CD14-positive monocyte (primary cell): Measurements from ENCODE around the gene GPBP1L1. TPM values are rescaled to one million over a fixed set of nuclear protein-coding genes. Genes with fewer than 3 reads are reported as not detected.

Experiments used
- DNase-seq, 3 donors: peaks; one replicate each; pipeline ENCODE4 v3.0.0-alpha.2; 2011 to 2022
- H2AFZ ChIP-seq: 2 replicates; pipeline ENCODE4 v1.6.0; 2012; ENCODE audit warnings: mild to moderate bottlenecking, low read depth, low read length, inconsistent platforms; ENCODE audit not compliant: insufficient read depth, poor library complexity, severe bottlenecking
- H3K27ac ChIP-seq, 2 donors: 1 replicate in 1 of 2; 2 replicates in 1 of 2; pipeline ENCODE4 v1.5.1; 2012 to 2013; ENCODE audit warnings: low read length in 2 of 2, control low read depth in 1 of 2, inconsistent platforms in 1 of 2, low read depth in 1 of 2, mild to moderate bottlenecking in 1 of 2
- H3K27me3 ChIP-seq, 2 donors: one replicate each; pipeline versions ENCODE4 v1.6.0 to v1.6.1; 2011 to 2013; ENCODE audit warnings: low read length in 2 of 2; ENCODE audit not compliant: control insufficient read depth in 2 of 2, insufficient read depth in 2 of 2
- H3K36me3 ChIP-seq, 2 donors: replicated peaks in 1 of 2; 1 replicate in 1 of 2; 2 replicates in 1 of 2; pipeline versions ENCODE4 v1.5.1 to v1.6.1; 2012 to 2013; ENCODE audit warnings: low read length in 2 of 2, control low read depth in 1 of 2, inconsistent platforms in 1 of 2, mild to moderate bottlenecking in 1 of 2; ENCODE audit not compliant: insufficient read depth in 2 of 2, control insufficient read depth in 1 of 2
- H3K4me1 ChIP-seq, 2 donors: 1 replicate in 1 of 2; 2 replicates in 1 of 2; pipeline versions ENCODE4 v1.5.1 to v1.6.1; 2012 to 2013; ENCODE audit warnings: low read length in 2 of 2, control low read depth in 1 of 2, inconsistent platforms in 1 of 2, mild to moderate bottlenecking in 1 of 2, moderate library complexity in 1 of 2; ENCODE audit not compliant: insufficient read depth in 2 of 2, control insufficient read depth in 1 of 2
- H3K4me2 ChIP-seq: replicated peaks from 2 replicates; pipeline ENCODE3; 2012; ENCODE audit warnings: low read length, moderate library complexity, mild to moderate bottlenecking; ENCODE audit not compliant: poor library complexity, severe bottlenecking; ENCODE audit errors: extremely low read depth
- H3K4me3 ChIP-seq, 3 experiments: fragments of 200-600 bp in 1 of 3; sonication (generic) in 1 of 3; replicated peaks in 1 of 3; 1 replicate in 2 of 3; 2 replicates in 1 of 3; pipeline ENCODE4 v1.5.1; 2011 to 2013; ENCODE audit warnings: low read length in 3 of 3, mild to moderate bottlenecking in 3 of 3, control low read depth in 2 of 3, low read depth in 2 of 3, inconsistent platforms in 1 of 3, moderate library complexity in 1 of 3
- H3K79me2 ChIP-seq: 2 replicates; pipeline ENCODE4 v1.6.0; 2012; ENCODE audit warnings: mild to moderate bottlenecking, control low read depth, inconsistent platforms, low read length, moderate library complexity; ENCODE audit not compliant: insufficient read depth
- H3K9ac ChIP-seq: 2 replicates; pipeline ENCODE4 v1.6.0; 2017; ENCODE audit warnings: low read length, mild to moderate bottlenecking; ENCODE audit not compliant: insufficient read depth, poor library complexity, severe bottlenecking
- H3K9me3 ChIP-seq, 2 donors: replicated peaks in 1 of 2; 1 replicate in 1 of 2; 2 replicates in 1 of 2; pipeline versions ENCODE4 v1.5.1 to v1.6.1; 2012 to 2013; ENCODE audit warnings: low read length in 2 of 2, control low read depth in 1 of 2; ENCODE audit not compliant: control insufficient read depth in 1 of 2, insufficient read depth in 1 of 2
- H4K20me1 ChIP-seq: 2 replicates; pipeline ENCODE4 v1.6.0; 2012; ENCODE audit warnings: mild to moderate bottlenecking, low read length, control low read depth, moderate library complexity; ENCODE audit not compliant: insufficient read depth
- H3K27ac Mint-ChIP-seq, 7 donors: one replicate each; pipeline ENCODE4 v1.8.0; 2020; ENCODE audit warnings: mild to moderate bottlenecking in 7 of 7, mixed read lengths in 7 of 7, moderate library complexity in 6 of 7, inconsistent platforms in 2 of 7
- H3K27me3 Mint-ChIP-seq, 3 donors: one replicate each; pipeline ENCODE4 v1.8.0; 2021 to 2022; ENCODE audit warnings: low read depth in 3 of 3, mild to moderate bottlenecking in 3 of 3, mixed read lengths in 3 of 3, moderate library complexity in 3 of 3, inconsistent platforms in 1 of 3
- H3K36me3 Mint-ChIP-seq, 2 donors: one replicate each; pipeline ENCODE4 v1.8.0; 2020; ENCODE audit warnings: mixed read lengths in 2 of 2, inconsistent platforms in 1 of 2, mild to moderate bottlenecking in 1 of 2
- H3K4me1 Mint-ChIP-seq: one replicate; pipeline ENCODE4 v1.8.0; 2020; ENCODE audit warnings: mild to moderate bottlenecking, mixed read lengths
- H3K4me3 Mint-ChIP-seq, 2 donors: one replicate each; pipeline ENCODE4 v1.8.0; 2020; ENCODE audit warnings: mild to moderate bottlenecking in 2 of 2, mixed read lengths in 2 of 2, moderate library complexity in 1 of 2
- H3K9me3 Mint-ChIP-seq, 7 donors: one replicate each; pipeline ENCODE4 v1.8.0; 2020 to 2022; ENCODE audit warnings: mixed read lengths in 7 of 7, mild to moderate bottlenecking in 6 of 7, moderate library complexity in 6 of 7, inconsistent platforms in 2 of 7
- CTCF ChIP-seq: fragments of 200-600 bp; IDR thresholded peaks from one replicate; pipeline ENCODE4 v1.8.0; 2022; ENCODE audit warnings: antibody characterized with exemption, mild to moderate bottlenecking
- WGBS: methylation state at CpG from one replicate; pipeline ENCODE4 v1.1.5; 2013; ENCODE audit warnings: missing lambda C conversion rate; ENCODE audit not compliant: insufficient coverage; 5-methylcytosine and 5-hydroxymethylcytosine counted together
- intact Hi-C, 2 donors: fragments of 100-400 bp; cut with micrococcal nuclease; formaldehyde crosslinking; loops; one replicate each; pipeline versions ENCODE4 v1.15.0 to v1.15.1; 2023
- polyA plus RNA-seq, 3 donors: library from polyadenylated mRNA; depleted of rRNA in 1 of 3; unstranded in 2 of 3; stranded (reverse) in 1 of 3; fragments of 300-500 nt in 2 of 3; fragments of >200 nt in 1 of 3; fragmentation: Illumina TruSeq in 2 of 3; gene quantifications; 1 replicate in 2 of 3; 2 replicates in 1 of 3; pipeline ENCODE4 v1.2.3, GENCODE V29; 2012 to 2021

GPBP1L1 gene
- polyA plus RNA-seq, 3 donors: 71.6 to 93.3 (median 79.5) TPM

GRCh38 chr1:45643978-45644377 lies 42.4 kb downstream of the GPBP1L1 start:
- intact Hi-C loops: no loop called here

DNA sequence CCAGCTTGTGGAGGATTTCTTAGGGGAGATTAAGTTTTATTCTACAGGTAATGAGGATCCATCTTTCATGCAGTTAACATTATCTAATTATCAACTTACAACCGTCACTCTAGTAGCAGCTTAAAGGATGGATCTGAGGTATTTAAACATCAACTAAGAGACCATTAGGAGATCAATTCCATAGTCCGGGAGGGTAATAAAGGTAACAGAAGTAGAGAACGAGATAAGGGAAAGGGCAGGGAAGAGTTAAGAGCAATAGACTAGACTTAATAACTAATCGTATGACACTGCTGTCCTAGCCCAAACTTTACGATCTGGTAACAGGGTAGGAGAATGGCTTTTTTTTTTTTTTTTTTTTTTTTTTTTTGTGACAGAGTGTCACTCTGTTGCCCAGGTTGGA lies 43.0 kb downstream of the GPBP1L1 start:
- Histone ChIP-seq H3K4me3 (no peak overlapping the region), H3K4me2 (no peak overlapping the region), H4K20me1 (peaks cover 81% of the 10 kb centered on the region), H3K27me3 (no peaks in the 10 kb centered on the region), H3K9me3 (no peaks in the 10 kb centered on the region), H3K27ac (no peak overlapping the region), H3K9ac (no peak overlapping the region), H3K4me1 (peaks cover 7 to 8% of the 10 kb centered on the region in 2 donors), H3K79me2 (peaks cover 39% of the 10 kb centered on the region), H3K36me3 (peaks cover 45 to 82% of the 10 kb centered on the region in 2 donors), H2AFZ (no peak overlapping the region)
- H3K27me3 Mint-ChIP-seq: no peaks in the 10 kb centered on the region
- intact Hi-C loops: no loop called here
- H3K4me1 Mint-ChIP-seq: peaks cover 13% of the 10 kb centered on the region
- H3K27ac Mint-ChIP-seq: no peak overlapping the region
- no peak overlapping the region for H3K4me3 Mint-ChIP-seq
- H3K9me3 Mint-ChIP-seq: no peaks in the 10 kb centered on the region
- WGBS: no CpG with 5 or more reads among the region's 5 CpGs
- peaks cover 40 to 44% of the 10 kb centered on the region in 2 donors for H3K36me3 Mint-ChIP-seq
- TF ChIP-seq CTCF: no peak
- no peak for DNase-seq

More at GRCh38 chr1:45643978-45644377, 42.4 kb downstream of the GPBP1L1 start:
- TF ChIP-seq CTCF: no peak
- Histone ChIP-seq H3K27me3 (no peaks in the 10 kb centered on the region), H3K4me2 (no peak overlapping the region), H3K79me2 (peaks cover 46% of the 10 kb centered on the region), H3K9me3 (no peaks in the 10 kb centered on the region), H2AFZ (no peak overlapping the region), H3K4me1 (peaks cover 7 to 8% of the 10 kb centered on the region in 2 donors), H3K4me3 (no peak overlapping the region), H3K36me3 (peaks cover 42 to 82% of the 10 kb centered on the region in 2 donors), H3K27ac (peak overlapping the region in 1 of 2 donors; percentile 1), H3K9ac (no peak overlapping the region), H4K20me1 (peaks cover 84% of the 10 kb centered on the region)
- H3K27ac Mint-ChIP-seq: peak overlapping the region in 1 of 7 donors; percentile 26
- DNase-seq: no peak
- peaks cover 13% of the 10 kb centered on the region for H3K4me1 Mint-ChIP-seq
- no peaks in the 10 kb centered on the region for H3K27me3 Mint-ChIP-seq
- H3K36me3 Mint-ChIP-seq: peaks cover 44 to 45% of the 10 kb centered on the region in 2 donors
- no peak overlapping the region for H3K4me3 Mint-ChIP-seq
- H3K9me3 Mint-ChIP-seq: no peaks in the 10 kb centered on the region
